Activated naive CD8-positive, alpha-beta T cell treated with anti-CD3 and anti-CD28 coated beads for 36 hours (primary cell): ENCODE results near the gene ERCC2. TPM values are rescaled to one million over a fixed set of nuclear protein-coding genes. Genes with fewer than 3 reads are reported as not detected.

ENCODE experiments used
- DNase-seq: peaks from one replicate; pipeline ENCODE4 v3.0.0; 2021
- H3K27ac Mint-ChIP-seq: one replicate; pipeline ENCODE4 v1.8.0; 2022; ENCODE audit warnings: mild to moderate bottlenecking, moderate library complexity, mixed read lengths
- H3K27me3 Mint-ChIP-seq: one replicate; pipeline ENCODE4 v1.8.0; 2022; ENCODE audit warnings: mild to moderate bottlenecking, mixed read lengths
- H3K36me3 Mint-ChIP-seq: one replicate; pipeline ENCODE4 v1.8.0; 2021; ENCODE audit warnings: mild to moderate bottlenecking, mixed read lengths
- H3K4me1 Mint-ChIP-seq: one replicate; pipeline ENCODE4 v1.8.0; 2021; ENCODE audit warnings: mixed read lengths
- H3K4me3 Mint-ChIP-seq: one replicate; pipeline ENCODE4 v1.8.0; 2022; ENCODE audit warnings: mild to moderate bottlenecking, moderate library complexity, mixed read lengths
- H3K9me3 Mint-ChIP-seq: one replicate; pipeline ENCODE4 v1.8.0; 2022; ENCODE audit warnings: mixed read lengths
- total RNA-seq, 2 experiments: library from RNA; stranded (reverse); gene quantifications; one replicate each; pipeline ENCODE4 v1.2.3, GENCODE V29; 2021

Gene ERCC2
- total RNA-seq, 2 experiments from 2014 or later, result 25.5 to 29.1 TPM

GRCh38 chr19:45405435-45406225 lies 35.3 kb upstream of the ERCC2 start:
- Mint-ChIP-seq H3K9me3 (no peaks in the 10 kb centered on the region), H3K36me3 (peaks cover 21% of the 10 kb centered on the region), H3K27me3 (peaks cover 41% of the 10 kb centered on the region), H3K4me1 (peaks cover 40% of the 10 kb centered on the region), H3K27ac (peak overlapping the region; percentile 93), H3K4me3 (peak overlapping the region; percentile 99)
- DNase-seq, result peak; percentile 85

GRCh38 chr19:45404557-45405434 lies 34.4 kb upstream of the ERCC2 start, which contains the start of gene PPP1R13L:
Gene PPP1R13L, minus strand, starts transcription at chr19:45405069. Its CDS starts 6,751 bp downstream, at chr19:45398318.
- Mint-ChIP-seq H3K27me3 (peaks cover 48% of the 10 kb centered on the region), H3K36me3 (peaks cover 17% of the 10 kb centered on the region), H3K4me3 (peak within 1 kb of the TSS; percentile 99), H3K27ac (peak within 1 kb of the TSS; percentile 93), H3K4me1 (peaks cover 40% of the 10 kb centered on the region), H3K9me3 (no peaks in the 10 kb centered on the region)
- peak; percentile 54 for DNase-seq

- peak overlapping the region; percentile 99 for H3K4me3 Mint-ChIP-seq
- peaks cover 36% of the 10 kb centered on the region for H3K4me1 Mint-ChIP-seq
- H3K27me3 Mint-ChIP-seq, result peaks cover 55% of the 10 kb centered on the region
- H3K9me3 Mint-ChIP-seq, result no peaks in the 10 kb centered on the region
- H3K27ac Mint-ChIP-seq, result no peak overlapping the region
- peak; percentile 78 for DNase-seq
- peaks cover 11% of the 10 kb centered on the region for H3K36me3 Mint-ChIP-seq
Measured at GRCh38 chr19:45403781-45404556, 33.6 kb upstream of the ERCC2 start.

- no peaks in the 10 kb centered on the region for H3K9me3 Mint-ChIP-seq
- peaks cover 5% of the 10 kb centered on the region for H3K36me3 Mint-ChIP-seq
- no peak overlapping the region for H3K4me3 Mint-ChIP-seq
- peaks cover 39% of the 10 kb centered on the region for H3K4me1 Mint-ChIP-seq
- DNase-seq, result no peak
- H3K27ac Mint-ChIP-seq, result no peak overlapping the region
- peaks cover 62% of the 10 kb centered on the region for H3K27me3 Mint-ChIP-seq
Measured at GRCh38 chr19:45403272-45403671, 32.9 kb upstream of the ERCC2 start.

- peak; percentile 62 for DNase-seq
- H3K4me1 Mint-ChIP-seq, result peaks cover 32% of the 10 kb centered on the region
- H3K27me3 Mint-ChIP-seq, result peaks cover 68% of the 10 kb centered on the region
- H3K27ac Mint-ChIP-seq, result no peak overlapping the region
- no peak overlapping the region for H3K4me3 Mint-ChIP-seq
- H3K9me3 Mint-ChIP-seq, result no peaks in the 10 kb centered on the region
- peaks cover 2% of the 10 kb centered on the region for H3K36me3 Mint-ChIP-seq
Measured at GRCh38 chr19:45402298-45403061, 32.1 kb upstream of the ERCC2 start.

- no peak for DNase-seq
Measured at GRCh38 chr19:45401815-45402214, 31.4 kb upstream of the ERCC2 start.

GRCh38 chr19:45400192-45400591 lies 29.8 kb upstream of the ERCC2 start:
- Mint-ChIP-seq H3K4me1 (peaks cover 28% of the 10 kb centered on the region), H3K36me3 (no peaks in the 10 kb centered on the region), H3K27ac (no peak overlapping the region), H3K9me3 (no peaks in the 10 kb centered on the region), H3K27me3 (peaks cover 86% of the 10 kb centered on the region), H3K4me3 (no peak overlapping the region)
- DNase-seq, result no peak

More at GRCh38 chr19:45401815-45402214, 31.4 kb upstream of the ERCC2 start:
- Mint-ChIP-seq H3K27ac (no peak overlapping the region), H3K27me3 (peaks cover 75% of the 10 kb centered on the region), H3K4me1 (peaks cover 36% of the 10 kb centered on the region), H3K9me3 (no peaks in the 10 kb centered on the region), H3K36me3 (peaks cover 2% of the 10 kb centered on the region), H3K4me3 (no peak overlapping the region)

- Mint-ChIP-seq H3K4me3 (no peak overlapping the region), H3K36me3 (no peaks in the 10 kb centered on the region), H3K27me3 (peaks cover 51% of the 10 kb centered on the region), H3K27ac (no peak overlapping the region), H3K4me1 (peaks cover 11% of the 10 kb centered on the region), H3K9me3 (no peaks in the 10 kb centered on the region)
- no peak for DNase-seq
Measured at GRCh38 chr19:45395821-45396617, 25.6 kb upstream of the ERCC2 start.

GRCh38 chr19:45391871-45392665 lies 21.7 kb upstream of the ERCC2 start:
- H3K4me3 Mint-ChIP-seq, result no peak overlapping the region
- no peaks in the 10 kb centered on the region for H3K36me3 Mint-ChIP-seq
- peaks cover 25% of the 10 kb centered on the region for H3K27me3 Mint-ChIP-seq
- no peak overlapping the region for H3K27ac Mint-ChIP-seq
- no peak for DNase-seq
- H3K4me1 Mint-ChIP-seq, result peaks cover 3% of the 10 kb centered on the region
- no peaks in the 10 kb centered on the region for H3K9me3 Mint-ChIP-seq

GRCh38 chr19:45391346-45391745 lies 21.0 kb upstream of the ERCC2 start:
- Mint-ChIP-seq H3K4me3 (no peak overlapping the region), H3K27ac (no peak overlapping the region), H3K9me3 (no peaks in the 10 kb centered on the region), H3K27me3 (peaks cover 28% of the 10 kb centered on the region), H3K36me3 (no peaks in the 10 kb centered on the region), H3K4me1 (no peaks in the 10 kb centered on the region)
- DNase-seq, result no peak

- peaks cover 33% of the 10 kb centered on the region for H3K27me3 Mint-ChIP-seq
- no peaks in the 10 kb centered on the region for H3K4me1 Mint-ChIP-seq
- H3K27ac Mint-ChIP-seq, result no peak overlapping the region
- no peak for DNase-seq
- no peak overlapping the region for H3K4me3 Mint-ChIP-seq
- no peaks in the 10 kb centered on the region for H3K36me3 Mint-ChIP-seq
- no peaks in the 10 kb centered on the region for H3K9me3 Mint-ChIP-seq
Measured at GRCh38 chr19:45385392-45386221, 15.2 kb upstream of the ERCC2 start.

GRCh38 chr19:45382426-45382825 lies 12.1 kb upstream of the ERCC2 start:
- Mint-ChIP-seq H3K4me3 (no peak overlapping the region), H3K9me3 (no peaks in the 10 kb centered on the region), H3K36me3 (no peaks in the 10 kb centered on the region), H3K27me3 (peaks cover 32% of the 10 kb centered on the region), H3K4me1 (no peaks in the 10 kb centered on the region), H3K27ac (no peak overlapping the region)
- no peak for DNase-seq
